ENCODE measurements around the gene ARHGAP27.
"Not testable (repeated sequence)": the region's sequence is repeated elsewhere in the genome, so short reads cannot be mapped to it uniquely, and the experiment has no call there.

DNA sequence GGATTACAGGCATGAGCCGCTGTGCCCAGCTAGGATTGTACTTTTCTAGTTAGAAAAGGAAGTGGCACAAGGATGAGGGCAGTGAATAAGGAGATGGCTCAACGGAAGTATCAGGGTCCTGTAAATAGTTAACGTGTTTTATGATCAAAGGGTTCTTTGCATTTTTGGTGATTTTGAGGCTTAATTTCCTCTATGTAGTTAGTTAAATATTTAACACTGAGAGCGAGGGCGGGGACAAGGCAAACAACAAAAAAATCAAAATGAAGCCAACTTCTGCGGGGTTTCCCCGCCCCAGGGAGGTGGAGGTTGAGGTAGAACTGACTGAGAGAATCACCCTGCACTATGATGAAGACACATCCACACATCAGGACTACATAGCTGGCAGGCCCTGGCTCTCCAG lies 15.4 kb upstream of the ARHGAP27 start:
- TF ChIP-seq, protein P1, sequence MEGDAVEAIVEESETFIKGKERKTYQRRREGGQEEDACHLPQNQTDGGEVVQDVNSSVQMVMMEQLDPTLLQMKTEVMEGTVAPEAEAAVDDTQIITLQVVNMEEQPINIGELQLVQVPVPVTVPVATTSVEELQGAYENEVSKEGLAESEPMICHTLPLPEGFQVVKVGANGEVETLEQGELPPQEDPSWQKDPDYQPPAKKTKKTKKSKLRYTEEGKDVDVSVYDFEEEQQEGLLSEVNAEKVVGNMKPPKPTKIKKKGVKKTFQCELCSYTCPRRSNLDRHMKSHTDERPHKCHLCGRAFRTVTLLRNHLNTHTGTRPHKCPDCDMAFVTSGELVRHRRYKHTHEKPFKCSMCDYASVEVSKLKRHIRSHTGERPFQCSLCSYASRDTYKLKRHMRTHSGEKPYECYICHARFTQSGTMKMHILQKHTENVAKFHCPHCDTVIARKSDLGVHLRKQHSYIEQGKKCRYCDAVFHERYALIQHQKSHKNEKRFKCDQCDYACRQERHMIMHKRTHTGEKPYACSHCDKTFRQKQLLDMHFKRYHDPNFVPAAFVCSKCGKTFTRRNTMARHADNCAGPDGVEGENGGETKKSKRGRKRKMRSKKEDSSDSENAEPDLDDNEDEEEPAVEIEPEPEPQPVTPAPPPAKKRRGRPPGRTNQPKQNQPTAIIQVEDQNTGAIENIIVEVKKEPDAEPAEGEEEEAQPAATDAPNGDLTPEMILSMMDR (conservative IDR thresholded peaks at IDR 0.05; ENCODE audit: low read depth, low read length), result not testable (repeated sequence)
- TF ChIP-seq EZH2 (IDR thresholded peaks at IDR 0.05; ENCODE audit: borderline replicate concordance, low read depth, low read length, poor library complexity, severe bottlenecking), result not testable (repeated sequence)
